Forelimb muscle (tissue), 1 donor: ENCODE data around the gene TFB2M. TPM values are rescaled to one million over a fixed set of nuclear protein-coding genes. Genes with fewer than 3 reads are reported as not detected.
"Not testable (repeated sequence)": the region's sequence is repeated elsewhere in the genome, so short reads cannot be mapped to it uniquely, and the experiment has no call there.

Experiments used
- DNase-seq: peaks from one replicate; pipeline ENCODE4 v3.0.0-alpha.2; 2013; ENCODE audit warnings: low read depth
- polyA plus RNA-seq: library from polyadenylated mRNA; unstranded; fragments of 120-200 nt; gene quantifications from one replicate; pipeline ENCODE4 v1.2.1, GENCODE V29; 2013; ENCODE audit not compliant: insufficient read length

Gene TFB2M
- polyA plus RNA-seq, 1 donor, result 11.7 TPM

- DNase-seq, result no peak
Measured at GRCh38 chr1:246583056-246583440, 17.0 kb upstream of the TFB2M start.

- DNase-seq, result no peak
Measured at GRCh38 chr1:246582301-246583055, 16.4 kb upstream of the TFB2M start.

GRCh38 chr1:246580497-246581370 lies 14.7 kb upstream of the TFB2M start:
- no peak for DNase-seq

GRCh38 chr1:246579818-246580217 lies 13.8 kb upstream of the TFB2M start:
- no peak for DNase-seq

- no peak for DNase-seq
Measured at GRCh38 chr1:246577720-246578106, 11.7 kb upstream of the TFB2M start.

GRCh38 chr1:246577082-246577719 lies 11.1 kb upstream of the TFB2M start:
- no peak for DNase-seq

GRCh38 chr1:246576709-246577032 lies 10.6 kb upstream of the TFB2M start:
- no peak for DNase-seq

GRCh38 chr1:246573491-246573890 lies 7.4 kb upstream of the TFB2M start:
- DNase-seq, result no peak

GRCh38 chr1:246572785-246573184 lies 6.7 kb upstream of the TFB2M start:
- no peak for DNase-seq

- DNase-seq, result no peak
Measured at GRCh38 chr1:246571953-246572352, 5.9 kb upstream of the TFB2M start.

GRCh38 chr1:246571309-246571708 lies 5.2 kb upstream of the TFB2M start:
- DNase-seq, result not testable (repeated sequence)

GRCh38 chr1:246569248-246570238 lies 3.5 kb upstream of the TFB2M start:
- no peak for DNase-seq

- no peak for DNase-seq
Measured at GRCh38 chr1:246567646-246568235, 1.7 kb upstream of the TFB2M start.

- DNase-seq, result no peak
Measured at GRCh38 chr1:246566813-246567645, 968 bp upstream of the TFB2M start.

GRCh38 chr1:246565751-246566127 lies 322 bp downstream of the TFB2M start:
- no peak for DNase-seq

GRCh38 chr1:246564839-246565750 lies 966 bp downstream of the TFB2M start:
- DNase-seq, result no peak

- not testable (repeated sequence) for DNase-seq
Measured at GRCh38 chr1:246560833-246561232, 5.2 kb downstream of the TFB2M start.

GRCh38 chr1:246559310-246559709 lies 6.8 kb downstream of the TFB2M start:
- no peak for DNase-seq

- no peak for DNase-seq
Measured at GRCh38 chr1:246558041-246558440, 8.0 kb downstream of the TFB2M start.
